ENCODE measurements around the gene TBX1. TPM values are rescaled to one million over a fixed set of nuclear protein-coding genes. Genes with fewer than 3 reads are reported as not detected.

TBX1 gene
- total and polyA plus RNA-seq, 10 of the 15 experiments (the other 5 are each of a cell fraction or from before 2014, with no cell fraction given) = not detected

DNA sequence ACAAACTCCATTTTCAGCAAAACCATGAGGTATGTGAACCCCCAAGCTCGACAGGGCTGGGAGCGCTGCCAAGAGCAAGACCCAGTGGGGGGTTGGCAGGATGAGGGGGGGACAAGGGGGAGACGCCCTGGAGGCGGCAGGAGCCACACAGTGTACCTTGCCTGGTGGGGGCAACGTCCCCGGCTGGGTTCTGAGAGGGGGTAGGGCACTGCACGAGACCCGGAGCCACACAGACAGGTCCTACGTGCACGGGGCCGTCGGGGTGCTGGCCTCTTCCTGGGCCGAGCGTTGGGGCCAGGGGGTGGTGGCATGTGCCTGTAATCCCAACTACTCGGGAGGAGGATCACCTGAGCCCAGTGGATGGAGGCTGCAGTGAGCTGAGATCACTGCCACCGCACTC lies 28.8 kb downstream of the TBX1 start:
- ChIA-PET CTCF (no interaction called here), POLR2A (no interaction called here), SMC1A (ENCODE audit: uncharacterized antibody, unreplicated experiment) (no interaction called here), RAD21 (ENCODE audit: unreplicated experiment) (no interaction called here)
- H3K79me2 ChIP-seq (ENCODE audit: control insufficient read depth, insufficient read depth, low read length) = no peaks in the 10 kb centered on the region
- TF ChIP-seq SPI1 (IDR thresholded peaks at IDR 0.05; ENCODE audit: borderline replicate concordance, insufficient read depth, low read depth, low read length) (no peak), NFYA (IDR thresholded peaks at IDR 0.05; ENCODE audit: borderline replicate concordance, low read depth, low read length) (no peak), BACH1 (IDR thresholded peaks at IDR 0.05; ENCODE audit: borderline replicate concordance) (no peak)
- no peaks in the 10 kb centered on the region; the same call in 2 of the 3 replicates for H3K9me3 ChIP-seq (replicated peaks; ENCODE audit: control insufficient read depth, insufficient read depth, low read length)
- ATAC-seq (no peak), FAIRE-seq (no peak), DNase-seq (ENCODE audit: low read depth, low spot score) (no peak)
- H3K27ac ChIP-seq (ENCODE audit: control insufficient read depth, insufficient read depth) = no peak overlapping the region
- intact Hi-C loops (cut with micrococcal nuclease; ENCODE audit: unreplicated experiment) = no loop called here
- no peak overlapping the region for H3K4me3 ChIP-seq
- H3K27me3 ChIP-seq (replicated peaks in 1 of 2; ENCODE audit: control insufficient read depth in 2 of 2, insufficient read depth in 2 of 2, low read length in 1 of 2) = no peaks in the 10 kb centered on the region
- H3K4me2 ChIP-seq (ENCODE audit: control insufficient read depth, insufficient read depth) = no peak overlapping the region
- H2AFZ ChIP-seq (ENCODE audit: control insufficient read depth, low read depth, low read length) = no peak overlapping the region
- no peaks in the 10 kb centered on the region for H3K4me1 ChIP-seq (ENCODE audit: control insufficient read depth, insufficient read depth, low read length)
- H3K36me3 ChIP-seq (ENCODE audit: control insufficient read depth in 2 of 2, insufficient read depth in 2 of 2, low read length in 1 of 2) = no peaks in the 10 kb centered on the region
- no peaks in the 10 kb centered on the region for H4K20me1 ChIP-seq (ENCODE audit: control insufficient read depth, insufficient read depth)
- no TSS peak for BruUV-seq (replicated peaks)
- in situ Hi-C loops (cut with MboI) = no loop called here
- WGBS (ENCODE audit: insufficient coverage, insufficient replicate concordance, low lambda C conversion rate, missing lambda C conversion rate) = 89% methylated on average over 14 of the region's 16 CpGs
- no peak overlapping the region for H3K9ac ChIP-seq (ENCODE audit: control insufficient read depth, insufficient read depth, low read length)

GRCh38 chr22:19789828-19790227 lies 29.2 kb downstream of the TBX1 start:
- CTCF ChIA-PET = interaction anchor here (0.8 kb wide), 1 partner anchor 17 kb away, joined by 3 read pairs; no protein-coding TSS in a partner anchor
- H3K27ac ChIP-seq (ENCODE audit: control insufficient read depth, insufficient read depth) = no peak overlapping the region
- no peaks in the 10 kb centered on the region for H3K36me3 ChIP-seq (ENCODE audit: control insufficient read depth in 2 of 2, insufficient read depth in 2 of 2, low read length in 1 of 2)
- DNase-seq (ENCODE audit: low read depth, low spot score) (no peak), ATAC-seq (no peak), FAIRE-seq (no peak)
- POLR2A ChIA-PET = no interaction called here
- intact Hi-C loops (cut with micrococcal nuclease; ENCODE audit: unreplicated experiment) (no loop called here), in situ Hi-C loops (cut with MboI) (no loop called here)
- RAD21 ChIA-PET (ENCODE audit: unreplicated experiment) = no interaction called here
- no peaks in the 10 kb centered on the region for H3K79me2 ChIP-seq (ENCODE audit: control insufficient read depth, insufficient read depth, low read length)
- H3K4me1 ChIP-seq (ENCODE audit: control insufficient read depth, insufficient read depth, low read length) = no peaks in the 10 kb centered on the region
- H3K4me2 ChIP-seq (ENCODE audit: control insufficient read depth, insufficient read depth) = no peak overlapping the region
- no peaks in the 10 kb centered on the region; the same call in 2 of the 3 replicates for H3K9me3 ChIP-seq (replicated peaks; ENCODE audit: control insufficient read depth, insufficient read depth, low read length)
- SMC1A ChIA-PET (ENCODE audit: uncharacterized antibody, unreplicated experiment) = no interaction called here
- WGBS (ENCODE audit: insufficient coverage, insufficient replicate concordance, low lambda C conversion rate, missing lambda C conversion rate) = 84% methylated on average over 6 of the region's 6 CpGs
- H2AFZ ChIP-seq (ENCODE audit: control insufficient read depth, low read depth, low read length) = no peak overlapping the region
- H3K27me3 ChIP-seq (replicated peaks in 1 of 2; ENCODE audit: control insufficient read depth in 2 of 2, insufficient read depth in 2 of 2, low read length in 1 of 2) = no peaks in the 10 kb centered on the region
- BruUV-seq (replicated peaks) = no TSS peak
- H3K9ac ChIP-seq (ENCODE audit: control insufficient read depth, insufficient read depth, low read length) = no peak overlapping the region
- TF ChIP-seq CBFB (IDR thresholded peaks at IDR 0.05; ENCODE audit: low read depth) = no peak
- no peak for TF ChIP-seq NBN (IDR thresholded peaks at IDR 0.05)
- TF ChIP-seq FOXM1 (IDR thresholded peaks at IDR 0.05; ENCODE audit: low read depth, low read length) = no peak
- no peaks in the 10 kb centered on the region for H4K20me1 ChIP-seq (ENCODE audit: control insufficient read depth, insufficient read depth)
- no peak overlapping the region for H3K4me3 ChIP-seq
